HEK293 (cell line): ENCODE results near the gene CDCA4.

ENCODE experiments used
- PRDM10 ChIP-seq: fragments of 450-650 bp; formaldehyde crosslinking; IDR thresholded peaks from 2 replicates; pipeline ENCODE4 v1.5.1; 2016; ENCODE audit warnings: missing biosample characterization, missing genetic modification characterization
- ZNF354C ChIP-seq: fragments of 450-650 bp; formaldehyde crosslinking; IDR thresholded peaks from 2 replicates; pipeline ENCODE4 v1.5.1; 2016; ENCODE audit warnings: missing biosample characterization, missing genetic modification characterization, low read depth, borderline replicate concordance

- TF ChIP-seq PRDM10 (tag by site-specific recombination) (no peak), ZNF354C (tag by site-specific recombination) (no peak)
Observed at GRCh38 chr14:104966981-104967385, 53.9 kb downstream of the CDCA4 start.
